VCaP (cell line): ENCODE results near the gene PPA2.
A peak's percentile ranks its signal among the peaks of the same experiment; 100 is the strongest.

Source experiments
- H3K27ac ChIP-seq: fragments of 450-650 bp; 2 replicates; pipeline ENCODE4 v1.5.1; 2017
- CTCF ChIP-seq: fragments of 450-650 bp; conservative IDR thresholded peaks from 2 replicates; pipeline ENCODE4 v1.5.1; 2017; ENCODE audit warnings: mild to moderate bottlenecking, moderate library complexity

The PPA2 gene

GRCh38 chr4:105458001-105458400, 15.9 kb downstream of the PPA2 start:
- TF ChIP-seq CTCF = no peak

GRCh38 chr4:105455998-105456397, 17.9 kb downstream of the PPA2 start:
- no peak overlapping the region for H3K27ac ChIP-seq
- no peak for TF ChIP-seq CTCF

More at GRCh38 chr4:105458001-105458400, 15.9 kb downstream of the PPA2 start:
- no peak overlapping the region for H3K27ac ChIP-seq

- TF ChIP-seq CTCF = no peak
These were observed 18.7 kb downstream of the PPA2 start for GRCh38 chr4:105455182-105455581.

GRCh38 chr4:105453550-105454205, 20.2 kb downstream of the PPA2 start:
- no peak for TF ChIP-seq CTCF
- H3K27ac ChIP-seq = no peak overlapping the region

More at GRCh38 chr4:105455182-105455581, 18.7 kb downstream of the PPA2 start:
- H3K27ac ChIP-seq = no peak overlapping the region

- TF ChIP-seq CTCF = no peak
- peak overlapping the region; percentile 54 for H3K27ac ChIP-seq
These were observed 22.5 kb downstream of the PPA2 start for GRCh38 chr4:105451346-105451745.

GRCh38 chr4:105440890-105441289, 33.0 kb downstream of the PPA2 start:
- no peak overlapping the region for H3K27ac ChIP-seq
- peak; percentile 44; the same call in 1 of the 2 replicates for TF ChIP-seq CTCF

- no peak for TF ChIP-seq CTCF
These were observed 36.2 kb downstream of the PPA2 start for GRCh38 chr4:105437637-105438036.

More at GRCh38 chr4:105437637-105438036, 36.2 kb downstream of the PPA2 start:
- H3K27ac ChIP-seq = peak overlapping the region; percentile 1; the same call in 1 of the 2 replicates
